Thyroid gland (tissue), 4 donors: Measurements from ENCODE around the gene PLCH1.

Experiments used
- CTCF ChIP-seq, 6 experiments: fragments of 200-600 bp in 3 of 6; fragments of 450-650 bp in 3 of 6; sonication (generic) in 3 of 6; IDR thresholded peaks; one replicate each; pipeline ENCODE4 v1.5.1; 2016 to 2019; ENCODE audit warnings: antibody characterized with exemption in 6 of 6, mild to moderate bottlenecking in 2 of 6, inconsistent platforms in 1 of 6, moderate library complexity in 1 of 6
- POLR2A ChIP-seq, 2 donors: fragments of 450-650 bp; IDR thresholded peaks; one replicate each; pipeline ENCODE4 v1.6.1; 2017; ENCODE audit warnings: antibody characterized with exemption in 2 of 2, mild to moderate bottlenecking in 2 of 2, moderate library complexity in 1 of 2

- TF ChIP-seq CTCF (IDR thresholded peaks at IDR 0.05) (no peak), POLR2A (IDR thresholded peaks at IDR 0.05) (no peak)
These were observed 157.3 kb downstream of the PLCH1 start for GRCh38 chr3:155587581-155587980.
